Measurements from ENCODE around the gene CDX2. TPM values are rescaled to one million over a fixed set of nuclear protein-coding genes. Genes with fewer than 3 reads are reported as not detected.

Gene CDX2
- polyA plus RNA-seq, 1 donor from 2014 or later: not detected

GRCh38 chr13:28013482-28013881 lies 44.4 kb upstream of the CDX2 start:
- no peak overlapping the region for H3K9ac ChIP-seq (ENCODE audit: low read length)
- no peak overlapping the region for H2AFZ ChIP-seq (ENCODE audit: low read depth, low read length)
- H3K79me2 ChIP-seq (replicated peaks; ENCODE audit: insufficient read depth, low read length): no peaks in the 10 kb centered on the region
- no peaks in the 10 kb centered on the region for H3K9me2 ChIP-seq (ENCODE audit: insufficient read depth, low read length)
- TF ChIP-seq TAF1 (IDR thresholded peaks at IDR 0.05; ENCODE audit: low read depth) (no peak), MXI1 (conservative IDR thresholded peaks at IDR 0.05; ENCODE audit: poor library complexity, severe bottlenecking) (no peak), REST (IDR thresholded peaks at IDR 0.05; ENCODE audit: borderline replicate concordance) (no peak), EZH2 (IDR thresholded peaks at IDR 0.05; ENCODE audit: borderline replicate concordance, insufficient read depth, low read length, poor library complexity, severe bottlenecking) (no peak), CTCF (IDR thresholded peaks at IDR 0.05; ENCODE audit: poor library complexity, severe bottlenecking) (no peak)
- H3K9me3 ChIP-seq (ENCODE audit: low read length): no peaks in the 10 kb centered on the region
- no peak overlapping the region for H3K27ac ChIP-seq (ENCODE audit: low read length)
- H3F3A ChIP-seq (ENCODE audit: insufficient read depth, low read length, poor library complexity, severe bottlenecking): no peaks in the 10 kb centered on the region
- no peak overlapping the region for H3K4me2 ChIP-seq (ENCODE audit: low read length)
- no peaks in the 10 kb centered on the region for H3K36me3 ChIP-seq (ENCODE audit: insufficient read depth, low read length)
- H3K27me3 ChIP-seq (ENCODE audit: insufficient read depth, low read depth, low read length): no peaks in the 10 kb centered on the region
- no peaks in the 10 kb centered on the region for H4K20me1 ChIP-seq (ENCODE audit: insufficient read depth)
- no peak overlapping the region for H3K4me3 ChIP-seq (ENCODE audit: low read length)

DNA sequence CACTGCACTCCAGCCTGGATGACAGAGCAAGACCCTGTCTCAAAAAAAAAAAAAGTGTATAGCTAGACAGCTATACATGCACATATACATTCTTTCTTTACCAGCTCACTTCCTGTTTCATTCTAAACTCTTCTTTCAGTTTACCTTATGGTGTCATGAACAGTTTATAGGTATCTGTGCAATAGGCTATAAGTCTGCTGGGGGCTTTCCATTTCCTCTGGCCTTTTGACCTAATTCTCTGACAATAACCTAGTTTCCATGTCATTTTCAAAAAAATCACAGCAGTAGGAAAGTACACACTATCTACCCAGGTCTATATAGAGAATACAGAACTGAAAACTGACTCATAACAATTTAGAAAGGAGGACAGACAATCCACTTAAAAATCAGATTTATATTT lies 43.8 kb upstream of the CDX2 start:
- Histone ChIP-seq H2AFZ (ENCODE audit: low read depth, low read length) (no peak overlapping the region), H3K79me2 (replicated peaks; ENCODE audit: insufficient read depth, low read length) (no peaks in the 10 kb centered on the region)

More for the DNA sequence above, 43.8 kb upstream of the CDX2 start:
- TF ChIP-seq POLR2AphosphoS5 (IDR thresholded peaks at IDR 0.05): no peak
- no peak for TF ChIP-seq SMC3 (conservative IDR thresholded peaks at IDR 0.05; ENCODE audit: poor library complexity)
- TF ChIP-seq MXI1 (conservative IDR thresholded peaks at IDR 0.05; ENCODE audit: poor library complexity, severe bottlenecking): no peak
- no peak for TF ChIP-seq EZH2 (IDR thresholded peaks at IDR 0.05; ENCODE audit: borderline replicate concordance, insufficient read depth, low read length, poor library complexity, severe bottlenecking)
- TF ChIP-seq EP300 (conservative IDR thresholded peaks at IDR 0.05; ENCODE audit: poor library complexity, severe bottlenecking): no peak
- TF ChIP-seq RAD21 (conservative IDR thresholded peaks at IDR 0.05): no peak
- no peak for TF ChIP-seq REST (IDR thresholded peaks at IDR 0.05; ENCODE audit: borderline replicate concordance)
- no peak for TF ChIP-seq TAF1 (IDR thresholded peaks at IDR 0.05; ENCODE audit: low read depth)
- TF ChIP-seq CTCF (IDR thresholded peaks at IDR 0.05; ENCODE audit: poor library complexity, severe bottlenecking): no peak
- no peaks in the 10 kb centered on the region for H3K36me3 ChIP-seq (ENCODE audit: insufficient read depth, low read length)
- H3K9me2 ChIP-seq (ENCODE audit: insufficient read depth, low read length): no peaks in the 10 kb centered on the region
- no peaks in the 10 kb centered on the region for H4K20me1 ChIP-seq (ENCODE audit: insufficient read depth)
- no peak overlapping the region for H3K4me2 ChIP-seq (ENCODE audit: low read length)
- no peak overlapping the region for H3K27ac ChIP-seq (ENCODE audit: low read length)
- H3K9me3 ChIP-seq (ENCODE audit: low read length): no peaks in the 10 kb centered on the region
- H3F3A ChIP-seq (ENCODE audit: insufficient read depth, low read length, poor library complexity, severe bottlenecking): no peaks in the 10 kb centered on the region
- no peak overlapping the region for H3K4me3 ChIP-seq (ENCODE audit: low read length)
- no peaks in the 10 kb centered on the region for H3K27me3 ChIP-seq (ENCODE audit: insufficient read depth, low read depth, low read length)
- no peak overlapping the region for H3K9ac ChIP-seq (ENCODE audit: low read length)

Data from neural cell (in vitro differentiated cells).